ENCODE results near the gene DGKB.

DNA sequence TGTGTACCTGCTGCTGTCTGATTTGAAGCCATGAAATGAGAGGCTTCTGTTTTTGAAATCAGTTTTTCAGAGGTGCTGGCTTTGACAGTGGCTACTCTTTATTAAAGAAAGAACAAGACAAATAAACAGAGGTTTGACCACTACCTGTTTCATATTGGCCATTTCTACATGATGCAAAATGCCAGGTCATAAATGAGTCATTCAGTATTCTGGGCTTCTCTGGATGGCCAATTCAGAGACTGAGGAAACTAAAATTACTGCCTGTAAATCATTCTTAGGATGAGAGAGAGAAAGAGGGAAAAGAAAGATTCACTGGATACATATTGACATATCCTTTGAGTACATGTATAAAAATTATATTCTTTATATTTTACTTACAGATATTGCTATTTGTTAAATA, 609.8 kb downstream of the DGKB start:
- TF ChIP-seq JUND (IDR thresholded peaks at IDR 0.05) (no peak), TAF1 (IDR thresholded peaks at IDR 0.05; ENCODE audit: borderline replicate concordance, low read depth, low read length) (no peak), FOSL2 (IDR thresholded peaks at IDR 0.05; ENCODE audit: borderline replicate concordance, low read depth) (no peak)
- TF ChIP-seq, protein P1, sequence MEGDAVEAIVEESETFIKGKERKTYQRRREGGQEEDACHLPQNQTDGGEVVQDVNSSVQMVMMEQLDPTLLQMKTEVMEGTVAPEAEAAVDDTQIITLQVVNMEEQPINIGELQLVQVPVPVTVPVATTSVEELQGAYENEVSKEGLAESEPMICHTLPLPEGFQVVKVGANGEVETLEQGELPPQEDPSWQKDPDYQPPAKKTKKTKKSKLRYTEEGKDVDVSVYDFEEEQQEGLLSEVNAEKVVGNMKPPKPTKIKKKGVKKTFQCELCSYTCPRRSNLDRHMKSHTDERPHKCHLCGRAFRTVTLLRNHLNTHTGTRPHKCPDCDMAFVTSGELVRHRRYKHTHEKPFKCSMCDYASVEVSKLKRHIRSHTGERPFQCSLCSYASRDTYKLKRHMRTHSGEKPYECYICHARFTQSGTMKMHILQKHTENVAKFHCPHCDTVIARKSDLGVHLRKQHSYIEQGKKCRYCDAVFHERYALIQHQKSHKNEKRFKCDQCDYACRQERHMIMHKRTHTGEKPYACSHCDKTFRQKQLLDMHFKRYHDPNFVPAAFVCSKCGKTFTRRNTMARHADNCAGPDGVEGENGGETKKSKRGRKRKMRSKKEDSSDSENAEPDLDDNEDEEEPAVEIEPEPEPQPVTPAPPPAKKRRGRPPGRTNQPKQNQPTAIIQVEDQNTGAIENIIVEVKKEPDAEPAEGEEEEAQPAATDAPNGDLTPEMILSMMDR (IDR thresholded peaks at IDR 0.05) = no peak
- TF ChIP-seq, protein P2, sequence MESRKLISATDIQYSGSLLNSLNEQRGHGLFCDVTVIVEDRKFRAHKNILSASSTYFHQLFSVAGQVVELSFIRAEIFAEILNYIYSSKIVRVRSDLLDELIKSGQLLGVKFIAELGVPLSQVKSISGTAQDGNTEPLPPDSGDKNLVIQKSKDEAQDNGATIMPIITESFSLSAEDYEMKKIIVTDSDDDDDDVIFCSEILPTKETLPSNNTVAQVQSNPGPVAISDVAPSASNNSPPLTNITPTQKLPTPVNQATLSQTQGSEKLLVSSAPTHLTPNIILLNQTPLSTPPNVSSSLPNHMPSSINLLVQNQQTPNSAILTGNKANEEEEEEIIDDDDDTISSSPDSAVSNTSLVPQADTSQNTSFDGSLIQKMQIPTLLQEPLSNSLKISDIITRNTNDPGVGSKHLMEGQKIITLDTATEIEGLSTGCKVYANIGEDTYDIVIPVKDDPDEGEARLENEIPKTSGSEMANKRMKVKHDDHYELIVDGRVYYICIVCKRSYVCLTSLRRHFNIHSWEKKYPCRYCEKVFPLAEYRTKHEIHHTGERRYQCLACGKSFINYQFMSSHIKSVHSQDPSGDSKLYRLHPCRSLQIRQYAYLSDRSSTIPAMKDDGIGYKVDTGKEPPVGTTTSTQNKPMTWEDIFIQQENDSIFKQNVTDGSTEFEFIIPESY (IDR thresholded peaks at IDR 0.05; ENCODE audit: borderline replicate concordance, low read depth) = no peak
- TF ChIP-seq, protein P3, sequence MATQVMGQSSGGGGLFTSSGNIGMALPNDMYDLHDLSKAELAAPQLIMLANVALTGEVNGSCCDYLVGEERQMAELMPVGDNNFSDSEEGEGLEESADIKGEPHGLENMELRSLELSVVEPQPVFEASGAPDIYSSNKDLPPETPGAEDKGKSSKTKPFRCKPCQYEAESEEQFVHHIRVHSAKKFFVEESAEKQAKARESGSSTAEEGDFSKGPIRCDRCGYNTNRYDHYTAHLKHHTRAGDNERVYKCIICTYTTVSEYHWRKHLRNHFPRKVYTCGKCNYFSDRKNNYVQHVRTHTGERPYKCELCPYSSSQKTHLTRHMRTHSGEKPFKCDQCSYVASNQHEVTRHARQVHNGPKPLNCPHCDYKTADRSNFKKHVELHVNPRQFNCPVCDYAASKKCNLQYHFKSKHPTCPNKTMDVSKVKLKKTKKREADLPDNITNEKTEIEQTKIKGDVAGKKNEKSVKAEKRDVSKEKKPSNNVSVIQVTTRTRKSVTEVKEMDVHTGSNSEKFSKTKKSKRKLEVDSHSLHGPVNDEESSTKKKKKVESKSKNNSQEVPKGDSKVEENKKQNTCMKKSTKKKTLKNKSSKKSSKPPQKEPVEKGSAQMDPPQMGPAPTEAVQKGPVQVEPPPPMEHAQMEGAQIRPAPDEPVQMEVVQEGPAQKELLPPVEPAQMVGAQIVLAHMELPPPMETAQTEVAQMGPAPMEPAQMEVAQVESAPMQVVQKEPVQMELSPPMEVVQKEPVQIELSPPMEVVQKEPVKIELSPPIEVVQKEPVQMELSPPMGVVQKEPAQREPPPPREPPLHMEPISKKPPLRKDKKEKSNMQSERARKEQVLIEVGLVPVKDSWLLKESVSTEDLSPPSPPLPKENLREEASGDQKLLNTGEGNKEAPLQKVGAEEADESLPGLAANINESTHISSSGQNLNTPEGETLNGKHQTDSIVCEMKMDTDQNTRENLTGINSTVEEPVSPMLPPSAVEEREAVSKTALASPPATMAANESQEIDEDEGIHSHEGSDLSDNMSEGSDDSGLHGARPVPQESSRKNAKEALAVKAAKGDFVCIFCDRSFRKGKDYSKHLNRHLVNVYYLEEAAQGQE (IDR thresholded peaks at IDR 0.05; ENCODE audit: low read depth, low read length) = no peak
- TF ChIP-seq, protein P4, sequence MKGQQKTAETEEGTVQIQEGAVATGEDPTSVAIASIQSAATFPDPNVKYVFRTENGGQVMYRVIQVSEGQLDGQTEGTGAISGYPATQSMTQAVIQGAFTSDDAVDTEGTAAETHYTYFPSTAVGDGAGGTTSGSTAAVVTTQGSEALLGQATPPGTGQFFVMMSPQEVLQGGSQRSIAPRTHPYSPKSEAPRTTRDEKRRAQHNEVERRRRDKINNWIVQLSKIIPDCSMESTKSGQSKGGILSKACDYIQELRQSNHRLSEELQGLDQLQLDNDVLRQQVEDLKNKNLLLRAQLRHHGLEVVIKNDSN (IDR thresholded peaks at IDR 0.05; ENCODE audit: borderline replicate concordance, low read depth) = no peak
- TF ChIP-seq, protein P5, sequence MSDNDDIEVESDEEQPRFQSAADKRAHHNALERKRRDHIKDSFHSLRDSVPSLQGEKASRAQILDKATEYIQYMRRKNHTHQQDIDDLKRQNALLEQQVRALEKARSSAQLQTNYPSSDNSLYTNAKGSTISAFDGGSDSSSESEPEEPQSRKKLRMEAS (IDR thresholded peaks at IDR 0.05; ENCODE audit: low read depth) = no peak
- TF ChIP-seq, protein P6, sequence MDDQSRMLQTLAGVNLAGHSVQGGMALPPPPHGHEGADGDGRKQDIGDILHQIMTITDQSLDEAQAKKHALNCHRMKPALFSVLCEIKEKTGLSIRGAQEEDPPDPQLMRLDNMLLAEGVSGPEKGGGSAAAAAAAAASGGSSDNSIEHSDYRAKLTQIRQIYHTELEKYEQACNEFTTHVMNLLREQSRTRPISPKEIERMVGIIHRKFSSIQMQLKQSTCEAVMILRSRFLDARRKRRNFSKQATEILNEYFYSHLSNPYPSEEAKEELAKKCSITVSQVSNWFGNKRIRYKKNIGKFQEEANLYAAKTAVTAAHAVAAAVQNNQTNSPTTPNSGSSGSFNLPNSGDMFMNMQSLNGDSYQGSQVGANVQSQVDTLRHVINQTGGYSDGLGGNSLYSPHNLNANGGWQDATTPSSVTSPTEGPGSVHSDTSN (IDR thresholded peaks at IDR 0.05) = no peak

Data from SK-N-SH (cell line).